GM12865 (cell line): ENCODE data around the gene SLC22A31.

Experiments used
- DNase-seq: peaks from one replicate; pipeline ENCODE4 v3.0.0; 2010; ENCODE audit warnings: low read depth
- H3K4me3 ChIP-seq: 2 replicates; pipeline ENCODE4 v1.5.1; 2011; ENCODE audit warnings: mild to moderate bottlenecking, low read depth, low read length, control low read depth
- CTCF ChIP-seq: IDR thresholded peaks from 2 replicates; pipeline ENCODE4 v1.5.1; 2011; ENCODE audit warnings: low read length, control low read depth, low read depth, inconsistent platforms; ENCODE audit not compliant: insufficient read depth; ENCODE audit errors: missing control alignments

SLC22A31 gene

GRCh38 chr16:89179656-89180315, 20.6 kb downstream of the SLC22A31 start:
- H3K4me3 ChIP-seq: no peak overlapping the region
- no peak for DNase-seq
- no peak for TF ChIP-seq CTCF

- no peak overlapping the region for H3K4me3 ChIP-seq
- TF ChIP-seq CTCF: no peak
- no peak for DNase-seq
Observed at GRCh38 chr16:89179148-89179484, 21.2 kb downstream of the SLC22A31 start.

- no peak for TF ChIP-seq CTCF
- H3K4me3 ChIP-seq: no peak overlapping the region
- DNase-seq: no peak
Observed at GRCh38 chr16:89178453-89179147, 21.7 kb downstream of the SLC22A31 start.

GRCh38 chr16:89177501-89177900, 22.8 kb downstream of the SLC22A31 start:
- no peak overlapping the region for H3K4me3 ChIP-seq
- no peak for DNase-seq
- TF ChIP-seq CTCF: no peak

- DNase-seq: no peak
- no peak overlapping the region for H3K4me3 ChIP-seq
- no peak for TF ChIP-seq CTCF
Observed at GRCh38 chr16:89176717-89177116, 23.6 kb downstream of the SLC22A31 start.

- H3K4me3 ChIP-seq: no peak overlapping the region
- DNase-seq: no peak
- TF ChIP-seq CTCF: no peak
Observed at GRCh38 chr16:89176147-89176690, 24.1 kb downstream of the SLC22A31 start.
